GM18909 (cell line): ENCODE measurements around the gene MYG1.
"Not testable (repeated sequence)": the region's sequence is repeated elsewhere in the genome, so short reads cannot be mapped to it uniquely, and the experiment has no call there.

Source experiments
- ATAC-seq: cut with Tn5 transposase; IDR thresholded peaks from one replicate; pipeline ENCODE4 v1.9.1; 2021; ENCODE audit warnings: mild to moderate bottlenecking; ENCODE audit not compliant: unreplicated experiment, poor library complexity

The MYG1 gene

GRCh38 chr12:53325511-53326061 lies 26.1 kb downstream of the MYG1 start:
- no peak for ATAC-seq

GRCh38 chr12:53326460-53327185 lies 27.1 kb downstream of the MYG1 start:
- ATAC-seq, result no peak

- ATAC-seq, result no peak
Measured at GRCh38 chr12:53327435-53328042, 28.0 kb downstream of the MYG1 start.

- ATAC-seq, result no peak
Measured at GRCh38 chr12:53328043-53328435, 28.5 kb downstream of the MYG1 start.

GRCh38 chr12:53330671-53331070 lies 31.2 kb downstream of the MYG1 start:
- ATAC-seq, result no peak

GRCh38 chr12:53332339-53332738 lies 32.8 kb downstream of the MYG1 start:
- ATAC-seq, result not testable (repeated sequence)

GRCh38 chr12:53332744-53333143 lies 33.2 kb downstream of the MYG1 start:
- ATAC-seq, result no peak

- no peak for ATAC-seq
Measured at GRCh38 chr12:53333289-53333688, 33.8 kb downstream of the MYG1 start.

- no peak for ATAC-seq
Measured at GRCh38 chr12:53333845-53334244, 34.4 kb downstream of the MYG1 start.

GRCh38 chr12:53334822-53335221 lies 35.3 kb downstream of the MYG1 start:
- no peak for ATAC-seq

GRCh38 chr12:53336181-53336681 lies 36.7 kb downstream of the MYG1 start, which contains the start of gene SP7:
Gene SP7, minus strand, starts transcription at chr12:53336354. Its CDS starts 708 bp downstream, at chr12:53335646.
- no peak for ATAC-seq

- ATAC-seq, result no peak
Measured at GRCh38 chr12:53338017-53338416, 38.5 kb downstream of the MYG1 start.

- no peak for ATAC-seq
Measured at GRCh38 chr12:53338916-53339315, 39.4 kb downstream of the MYG1 start.

- ATAC-seq, result no peak
Measured at GRCh38 chr12:53340398-53340797, 40.9 kb downstream of the MYG1 start.

- ATAC-seq, result no peak
Measured at GRCh38 chr12:53343449-53343848, 44.0 kb downstream of the MYG1 start.

GRCh38 chr12:53343969-53344368 lies 44.5 kb downstream of the MYG1 start:
- no peak for ATAC-seq

GRCh38 chr12:53344487-53344823 lies 45.0 kb downstream of the MYG1 start:
- ATAC-seq, result peak; percentile 23

GRCh38 chr12:53344824-53345485 lies 45.5 kb downstream of the MYG1 start:
- peak; percentile 59 for ATAC-seq

- no peak for ATAC-seq
Measured at GRCh38 chr12:53345486-53346188, 46.1 kb downstream of the MYG1 start.

GRCh38 chr12:53346491-53346890 lies 47.0 kb downstream of the MYG1 start:
- no peak for ATAC-seq
